ENCODE data around the gene PXMP4.
"Not testable (repeated sequence)": the region's sequence is repeated elsewhere in the genome, so short reads cannot be mapped to it uniquely, and the experiment has no call there.

The PXMP4 gene

DNA sequence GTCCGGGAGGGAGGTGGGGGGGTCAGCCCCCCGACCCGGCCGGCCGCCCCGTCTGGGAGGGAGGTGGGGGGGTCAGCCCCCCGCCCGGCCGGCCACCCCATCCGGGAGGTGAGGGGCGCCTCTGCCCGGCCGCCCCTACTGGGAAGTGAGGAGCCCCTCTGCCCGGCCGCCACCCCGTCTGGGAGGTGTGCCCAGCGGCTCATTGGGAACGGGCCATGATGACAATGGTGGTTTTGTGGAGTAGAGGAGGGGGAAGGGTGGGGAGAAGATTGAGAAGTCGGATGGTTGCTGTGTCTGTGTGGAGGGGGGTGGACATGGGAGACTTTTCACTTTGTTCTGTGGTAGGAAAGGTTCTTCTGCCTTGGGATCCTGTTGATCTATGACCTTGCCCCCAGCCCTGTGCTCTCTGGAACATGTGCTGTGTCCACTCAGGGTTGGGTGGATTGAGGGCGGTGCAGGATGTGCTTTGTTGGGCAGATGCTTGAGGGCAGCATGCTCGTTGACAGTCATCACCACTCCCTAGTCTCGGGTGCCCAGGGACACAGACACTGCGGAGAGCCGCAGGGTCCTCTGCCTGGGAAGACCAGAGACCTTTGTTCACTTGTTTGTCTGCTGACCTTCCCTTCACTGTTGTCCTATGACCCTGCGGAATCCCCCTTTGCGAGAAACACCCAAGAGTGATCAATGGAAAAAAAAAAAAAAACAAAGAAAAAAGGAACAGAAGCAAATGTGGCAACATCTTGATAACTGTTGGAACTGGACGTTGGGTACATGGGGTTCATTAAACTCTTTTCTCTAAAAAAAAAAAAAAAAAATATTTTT, 18.3 kb downstream of the PXMP4 start:
- DNase-seq, result no peak

DNA sequence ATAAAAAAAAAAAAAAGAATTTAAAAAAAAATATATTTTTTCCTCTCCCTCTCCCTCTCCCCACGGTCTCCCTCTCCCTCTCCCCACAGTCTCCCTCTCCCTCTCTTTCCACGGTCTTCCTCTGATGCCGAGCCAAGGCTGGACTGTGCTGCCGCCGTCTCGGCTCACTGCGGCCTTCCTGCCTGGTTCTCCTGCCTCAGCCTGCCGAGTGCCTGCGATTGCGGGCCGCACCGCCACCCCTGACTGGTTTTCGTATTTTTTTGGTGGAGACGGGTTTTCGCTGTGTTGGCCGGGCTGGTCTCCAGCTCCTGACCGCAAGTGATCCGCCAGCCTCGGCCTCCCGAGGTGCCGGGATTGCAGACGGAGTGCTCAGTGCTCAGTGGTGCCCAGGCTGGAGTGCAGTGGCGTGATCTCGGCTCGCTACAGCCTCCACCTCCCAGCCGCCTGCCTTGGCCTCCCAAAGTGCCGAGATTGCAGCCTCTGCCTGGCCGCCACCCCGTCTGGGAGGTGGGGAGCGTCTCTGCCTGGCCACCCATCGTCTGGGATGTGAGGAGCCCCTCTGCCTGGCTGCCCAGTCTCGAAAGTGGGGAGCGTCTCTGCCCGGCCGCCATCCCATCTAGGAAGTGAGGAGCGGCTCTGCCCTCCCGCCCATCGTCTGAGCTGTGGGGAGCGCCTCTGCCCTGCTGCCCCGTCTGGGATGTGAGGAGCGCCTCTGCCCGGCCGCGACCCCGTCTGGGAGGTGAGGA, 19.2 kb downstream of the PXMP4 start:
- DNase-seq, result not testable (repeated sequence)

DNA sequence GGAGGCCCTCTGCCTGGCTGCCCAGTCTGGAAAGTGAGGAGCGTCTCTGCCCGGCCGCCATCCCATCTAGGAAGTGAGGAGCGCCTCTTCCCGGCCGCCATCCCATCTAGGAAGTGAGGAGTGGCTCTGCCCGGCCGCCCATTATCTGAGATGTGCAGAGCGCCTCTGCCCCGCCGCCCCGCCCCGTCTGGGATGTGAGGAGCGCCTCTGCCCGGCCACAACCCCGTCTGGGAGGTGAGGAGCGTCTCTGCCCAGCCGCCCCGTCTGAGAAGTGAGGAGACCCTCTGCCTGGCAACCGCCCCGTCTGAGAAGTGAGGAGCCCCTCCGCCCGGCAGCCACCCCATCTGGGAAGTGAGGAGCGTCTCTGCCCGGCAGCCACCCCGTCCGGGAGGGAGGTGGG, 21.1 kb downstream of the PXMP4 start:
- not testable (repeated sequence) for DNase-seq

DNA sequence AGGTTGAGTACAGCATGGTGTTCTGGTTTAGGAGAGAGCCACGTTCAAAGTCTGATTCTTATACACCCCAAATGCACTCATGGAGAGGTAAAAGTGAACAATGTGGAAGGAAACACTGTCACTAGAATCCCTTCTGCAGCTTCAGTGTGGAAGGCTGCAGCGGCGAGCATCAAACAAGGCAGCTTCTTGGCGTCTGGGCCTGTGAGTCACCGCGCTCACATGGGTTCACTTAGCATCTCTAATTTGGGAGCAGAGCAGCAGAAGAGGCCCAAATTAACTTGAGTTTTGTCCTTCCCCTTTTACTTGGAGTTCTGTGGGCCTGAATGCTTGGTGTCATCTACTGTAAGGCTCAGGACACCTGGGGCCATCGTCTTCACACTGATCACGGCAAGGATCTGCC, 23.0 kb downstream of the PXMP4 start:
- no peak for DNase-seq

DNA sequence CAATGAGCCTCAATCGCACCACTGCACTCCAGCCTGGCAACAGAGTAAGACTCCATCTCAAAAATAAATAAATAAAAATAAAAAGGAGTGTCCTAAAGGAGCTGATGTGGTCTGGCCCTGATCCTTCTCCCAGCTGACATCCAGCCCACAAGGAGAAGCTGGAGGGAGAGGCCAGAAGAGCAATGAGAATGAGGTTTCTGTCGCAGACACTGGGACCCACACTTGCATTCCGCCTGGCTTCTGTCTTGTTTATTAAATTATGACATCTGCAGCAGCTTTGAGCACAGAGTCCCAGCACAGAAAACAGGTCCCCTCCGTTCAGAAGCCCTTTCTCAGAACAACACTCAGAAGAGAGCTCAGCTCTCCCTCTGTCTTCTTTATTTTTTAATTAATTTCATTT, 23.7 kb downstream of the PXMP4 start:
- no peak for DNase-seq

DNA sequence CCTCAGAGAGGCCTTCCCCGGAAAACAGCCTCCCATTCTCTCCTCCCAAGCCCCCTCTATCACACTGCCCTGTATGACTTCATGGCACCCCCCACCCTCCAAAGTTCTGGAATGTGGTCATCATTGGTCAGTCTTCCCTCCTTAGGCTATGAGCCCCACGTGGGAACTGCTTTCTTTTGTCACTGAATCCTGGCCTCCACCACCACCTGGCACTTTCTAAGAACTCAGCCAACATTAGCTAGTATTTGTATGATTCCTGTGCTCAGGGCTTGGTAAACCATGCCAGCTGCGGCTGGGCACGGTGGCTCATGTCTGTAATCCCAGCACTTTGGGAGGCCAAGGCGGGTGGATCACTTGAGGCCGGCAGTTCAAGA, 25.5 kb downstream of the PXMP4 start:
- DNase-seq, result no peak

DNA sequence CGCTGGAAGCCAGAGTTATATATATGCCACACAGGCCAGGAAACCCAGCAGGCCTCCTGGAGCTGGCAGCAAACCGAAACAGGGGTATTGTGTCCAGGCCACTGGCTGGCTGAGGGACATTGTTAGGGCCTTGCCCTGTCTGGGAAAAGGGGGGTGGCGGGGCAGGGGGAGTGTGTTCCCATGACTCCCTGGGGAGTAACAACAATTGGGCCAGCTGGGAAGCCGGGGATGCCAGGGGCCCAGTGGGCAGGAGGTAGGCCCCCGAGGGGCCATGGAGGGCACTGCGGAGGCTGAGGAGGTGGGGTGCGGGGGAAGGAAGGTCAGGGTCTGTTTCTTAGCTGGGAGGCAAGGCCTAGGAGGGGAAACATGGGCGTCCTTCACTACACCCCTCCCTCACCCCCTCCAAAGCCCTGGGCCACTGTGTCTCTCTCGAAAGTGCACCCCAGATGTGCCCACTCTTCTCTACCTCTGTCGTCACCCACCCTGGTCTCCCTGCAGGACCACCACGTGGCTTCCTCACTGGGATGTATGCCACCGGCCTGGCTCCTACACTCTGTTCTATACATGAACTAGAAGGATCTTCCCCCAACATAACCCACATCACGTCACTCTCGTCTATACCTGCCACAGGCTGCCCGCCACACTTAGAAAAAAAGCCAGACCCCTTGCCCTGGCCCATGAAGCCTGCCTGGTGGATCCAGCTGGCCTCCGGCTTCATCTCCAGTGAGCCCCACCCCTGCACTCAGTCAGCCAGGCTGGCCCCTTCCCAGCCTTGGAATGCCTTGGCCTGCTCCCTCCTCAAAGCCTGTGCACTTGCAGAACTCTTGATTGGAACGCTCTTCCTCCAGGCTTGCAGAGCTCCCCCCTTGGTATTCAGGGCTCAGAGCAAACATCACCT, 26.1 kb downstream of the PXMP4 start:
- no peak for DNase-seq

DNA sequence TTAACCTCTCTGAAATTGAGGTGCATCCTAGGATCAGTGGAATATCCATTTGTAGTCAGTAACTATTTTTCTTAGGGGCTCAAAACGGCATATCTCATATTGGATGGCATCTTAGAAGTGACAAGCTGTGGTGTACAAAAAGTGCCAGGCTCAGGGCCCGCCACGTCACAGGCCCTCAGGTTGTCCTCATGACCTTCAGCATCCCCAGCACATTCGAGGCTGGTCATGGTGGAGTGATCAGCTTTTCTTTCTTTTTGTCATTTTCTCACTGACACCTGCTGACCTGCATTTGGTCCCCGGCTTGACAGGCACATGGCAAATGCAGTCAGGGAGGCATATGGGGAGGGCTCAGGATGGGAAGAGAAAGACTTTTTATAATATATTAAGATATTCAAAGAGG, 26.8 kb downstream of the PXMP4 start:
- no peak for DNase-seq

DNA sequence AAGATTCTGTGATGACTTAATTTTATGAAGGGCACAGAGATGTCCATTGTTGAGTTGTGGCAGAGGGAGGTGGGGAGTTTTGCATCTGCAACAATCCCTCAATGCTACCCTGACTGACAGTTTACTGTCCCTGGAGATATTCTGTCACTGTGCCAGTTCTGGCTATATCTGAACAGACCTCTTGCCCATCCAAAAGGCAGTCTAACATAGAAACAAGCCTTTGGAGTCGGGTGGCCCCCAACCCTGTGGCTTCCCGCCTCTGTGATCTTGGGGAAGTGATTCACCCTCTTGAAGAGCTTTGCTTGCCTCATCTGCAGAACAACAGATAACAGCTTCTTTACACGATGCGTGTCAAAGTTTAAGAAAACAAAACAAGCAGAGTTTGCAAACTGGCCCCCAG, 30.1 kb downstream of the PXMP4 start:
- DNase-seq, result no peak

DNA sequence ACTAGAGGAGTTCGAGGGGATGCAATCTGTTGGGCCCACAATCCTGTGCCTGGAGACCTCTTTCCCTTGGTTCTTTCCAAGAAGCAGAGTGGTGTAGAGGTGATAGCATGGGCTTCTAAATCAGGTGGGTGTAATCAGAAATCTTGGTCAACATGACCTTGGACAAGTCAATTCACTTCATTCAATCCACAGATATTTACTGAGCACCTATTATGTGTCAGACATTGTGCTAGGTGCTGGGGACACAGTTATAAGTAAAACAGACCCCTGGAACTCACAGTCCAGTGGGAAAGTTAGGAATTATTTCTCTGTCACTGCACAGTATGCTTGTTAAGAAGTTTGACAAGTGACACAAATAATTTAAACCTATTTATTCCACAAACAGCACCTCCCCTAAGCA, 30.6 kb downstream of the PXMP4 start:
- no peak for DNase-seq

DNA sequence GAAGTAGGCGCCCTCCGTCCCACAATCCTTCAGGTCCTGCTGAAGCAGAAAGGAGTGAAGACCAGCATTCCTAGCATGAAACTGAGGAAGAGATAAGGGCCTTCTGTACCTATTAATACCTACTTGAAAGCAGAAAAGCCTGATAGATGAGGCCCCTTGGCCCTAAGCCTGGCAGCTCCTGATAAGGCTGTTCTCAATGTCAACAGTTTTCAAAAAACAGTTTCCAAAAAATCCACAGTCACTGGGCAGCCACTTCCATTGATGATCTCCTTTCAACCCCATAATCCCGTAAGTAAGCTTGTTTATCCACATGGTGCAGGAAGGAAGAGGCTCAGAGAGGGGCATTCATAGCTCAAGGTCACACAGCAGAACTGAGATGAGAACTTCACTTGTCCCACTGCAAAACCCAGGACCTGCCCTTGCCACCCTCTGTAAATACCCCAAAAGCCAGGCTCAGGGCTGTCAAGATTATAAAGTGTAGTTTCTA, 31.1 kb downstream of the PXMP4 start:
- no peak for DNase-seq

DNA sequence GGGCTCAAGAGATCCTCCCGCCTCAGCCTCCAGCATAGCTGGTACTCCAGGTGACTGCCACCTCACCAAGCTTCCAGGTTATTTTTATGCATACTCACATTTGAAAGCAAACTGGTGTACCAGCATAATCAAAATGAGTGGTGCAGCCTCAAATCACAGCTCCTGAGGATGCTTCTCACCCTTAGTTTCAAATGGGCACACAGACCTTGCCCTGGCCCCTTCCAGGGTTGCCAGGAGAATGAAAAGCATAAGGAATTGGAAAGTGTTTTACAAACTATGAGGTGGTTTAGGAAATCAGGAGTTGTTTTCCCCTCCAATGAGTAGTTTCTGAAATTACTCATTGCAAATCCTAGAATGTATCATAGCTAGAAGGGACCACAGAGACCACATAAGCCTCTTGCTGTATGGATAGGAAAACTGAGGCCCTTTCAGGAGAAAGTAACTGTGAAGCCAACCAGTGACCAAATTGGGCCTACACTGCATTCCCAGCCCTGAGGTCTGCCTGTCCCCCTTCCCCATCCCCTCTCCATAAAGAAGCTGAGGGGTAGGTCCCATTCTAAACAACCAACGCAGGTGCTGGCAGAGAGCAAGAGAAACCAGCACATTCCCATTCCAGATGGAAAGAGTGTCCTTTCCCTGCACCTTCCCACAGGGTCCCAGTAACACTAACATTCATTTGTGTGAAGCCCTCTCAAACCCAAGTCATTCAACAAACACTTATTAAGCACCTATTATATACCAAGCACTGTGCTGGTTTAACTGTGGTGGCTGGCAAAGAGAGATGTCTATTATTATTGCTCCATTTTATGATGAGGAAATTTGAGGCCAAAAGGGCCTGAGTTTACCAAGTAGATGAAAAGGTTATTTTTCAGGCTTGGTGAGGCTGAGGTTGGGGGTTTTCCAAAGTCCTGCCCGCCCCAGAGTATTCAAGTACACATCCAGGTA, 31.8 kb downstream of the PXMP4 start:
- no peak for DNase-seq

DNA sequence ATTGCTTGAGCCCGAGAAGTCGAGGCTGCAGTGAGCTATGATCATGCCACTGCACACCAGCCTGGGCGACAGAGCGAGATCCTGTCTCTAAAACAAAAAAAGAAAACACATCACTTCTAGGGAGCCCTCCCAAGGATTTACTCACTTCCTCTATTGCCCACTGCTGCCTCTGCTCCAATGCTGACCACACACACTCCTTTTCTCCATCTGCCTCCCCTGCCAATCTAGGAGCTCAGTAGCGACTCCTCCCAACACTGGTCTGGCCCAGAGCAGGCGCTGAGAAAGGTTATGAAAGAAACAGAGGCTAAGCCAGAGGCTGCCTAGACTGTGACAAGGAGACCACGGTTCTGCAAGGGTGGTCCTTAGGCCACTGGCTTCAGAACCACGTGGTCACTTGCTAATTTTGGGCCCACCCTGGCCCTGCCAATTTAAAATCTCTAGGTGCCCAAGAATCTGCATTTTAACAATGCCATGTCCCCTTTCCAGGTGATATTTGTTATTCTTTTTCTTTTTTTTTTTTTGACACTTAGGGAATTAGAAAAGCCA, 32.7 kb downstream of the PXMP4 start:
- DNase-seq, result no peak

DNA sequence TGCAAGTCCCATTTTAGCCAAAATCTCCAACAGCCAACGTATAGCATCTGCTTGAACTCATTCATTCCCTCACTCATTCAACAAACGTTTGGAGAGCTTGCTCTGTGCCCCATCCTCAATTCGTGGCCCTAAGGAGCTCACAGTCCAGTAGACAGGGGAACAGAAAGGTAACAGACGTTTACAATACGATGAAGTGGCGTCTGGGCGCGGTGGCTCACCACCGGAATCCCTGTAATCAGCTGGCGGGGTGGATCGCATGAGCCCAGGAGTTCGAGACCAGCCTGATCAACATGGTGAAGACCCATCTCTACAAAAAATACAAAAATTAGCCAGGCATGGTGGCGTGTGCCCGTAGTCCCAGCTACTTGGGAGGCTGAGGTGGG, 33.1 kb downstream of the PXMP4 start:
- no peak for DNase-seq

DNA sequence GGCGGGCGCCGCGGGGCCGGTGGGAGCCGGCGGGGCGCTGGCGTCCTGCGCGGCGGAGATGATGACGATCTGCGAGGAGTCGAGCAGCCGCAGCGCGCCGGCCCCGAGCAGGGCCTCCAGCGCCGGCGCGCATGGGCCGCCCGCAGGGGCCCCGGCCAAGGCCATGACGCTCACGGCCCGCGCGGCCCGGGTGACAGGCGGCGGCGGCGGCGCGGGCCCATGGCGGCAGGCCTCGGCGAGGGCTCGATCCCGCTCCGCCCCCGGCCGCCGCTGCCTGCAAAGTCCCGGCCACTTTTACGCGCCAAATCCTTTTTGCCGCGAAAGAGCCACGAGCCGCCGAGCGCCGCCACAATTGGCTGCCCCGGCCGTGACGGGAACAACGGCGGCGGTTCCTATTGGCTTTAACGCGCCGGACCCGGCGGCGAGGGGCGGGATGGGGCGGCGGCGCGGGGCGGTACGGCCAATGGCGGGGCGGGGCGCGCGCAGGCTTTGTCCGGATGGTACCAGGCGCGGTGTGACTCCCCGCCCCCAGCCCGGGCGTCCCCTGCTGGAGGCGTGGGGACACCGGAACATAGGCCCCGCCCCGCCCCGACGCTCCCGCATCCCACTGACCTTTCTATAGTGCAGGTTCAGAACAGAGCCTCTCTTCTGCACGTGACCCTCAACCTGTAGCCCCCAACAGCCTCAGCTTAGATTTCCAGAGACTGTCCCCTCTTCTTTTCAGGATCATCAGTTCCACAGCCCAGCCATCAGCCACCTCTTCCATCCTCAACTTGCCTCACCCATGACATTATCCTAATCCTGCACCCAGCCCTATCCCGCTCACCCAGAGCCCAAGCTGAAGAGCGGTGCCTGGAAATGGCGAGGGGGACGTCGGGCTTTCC, 33.8 kb downstream of the PXMP4 start, which contains the start of gene E2F1:
TSS of gene E2F1 (minus strand) at position 286 of the 884 bp plus-strand sequence. CDS start at position 165, 121 bp downstream.
- peak; percentile 85 for DNase-seq

DNA sequence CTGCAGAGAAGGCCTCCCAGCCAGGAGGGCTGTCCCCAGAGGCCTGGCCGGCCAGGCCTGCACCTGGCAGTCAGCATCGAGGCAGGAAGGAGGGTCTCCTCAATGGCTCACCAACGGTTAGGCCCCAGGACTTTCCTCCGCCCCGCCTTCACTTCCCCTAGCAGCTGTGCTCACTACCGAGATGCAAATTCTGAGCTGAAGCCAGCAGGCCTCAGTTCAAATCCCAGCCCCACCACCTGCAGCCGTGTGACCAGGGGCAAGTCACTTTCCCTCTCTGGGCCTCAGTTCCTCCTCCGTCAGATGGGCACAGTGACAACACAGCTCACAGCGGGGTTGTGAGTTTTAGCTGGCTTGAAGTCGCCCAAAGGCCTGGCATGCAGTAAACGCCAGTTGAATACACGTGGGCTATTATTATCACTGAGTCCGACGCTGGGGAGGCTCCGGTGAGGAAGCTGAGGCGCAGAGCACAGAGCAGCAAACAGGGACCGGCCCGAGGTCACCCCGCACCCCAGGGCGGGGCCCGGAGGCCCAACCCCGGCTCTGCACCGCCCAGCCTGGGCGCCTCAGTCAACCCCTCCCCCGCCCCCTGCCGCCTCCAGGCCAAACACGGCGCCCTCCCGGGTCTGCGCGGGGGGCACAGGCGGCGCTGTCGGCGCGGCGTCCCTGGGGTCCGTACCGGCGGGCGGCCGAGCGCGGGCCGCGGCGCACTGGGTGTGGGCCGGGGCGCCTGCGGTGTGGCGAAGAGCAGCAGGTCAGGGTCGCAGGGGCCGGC, 34.6 kb downstream of the PXMP4 start:
- no peak for DNase-seq

DNA sequence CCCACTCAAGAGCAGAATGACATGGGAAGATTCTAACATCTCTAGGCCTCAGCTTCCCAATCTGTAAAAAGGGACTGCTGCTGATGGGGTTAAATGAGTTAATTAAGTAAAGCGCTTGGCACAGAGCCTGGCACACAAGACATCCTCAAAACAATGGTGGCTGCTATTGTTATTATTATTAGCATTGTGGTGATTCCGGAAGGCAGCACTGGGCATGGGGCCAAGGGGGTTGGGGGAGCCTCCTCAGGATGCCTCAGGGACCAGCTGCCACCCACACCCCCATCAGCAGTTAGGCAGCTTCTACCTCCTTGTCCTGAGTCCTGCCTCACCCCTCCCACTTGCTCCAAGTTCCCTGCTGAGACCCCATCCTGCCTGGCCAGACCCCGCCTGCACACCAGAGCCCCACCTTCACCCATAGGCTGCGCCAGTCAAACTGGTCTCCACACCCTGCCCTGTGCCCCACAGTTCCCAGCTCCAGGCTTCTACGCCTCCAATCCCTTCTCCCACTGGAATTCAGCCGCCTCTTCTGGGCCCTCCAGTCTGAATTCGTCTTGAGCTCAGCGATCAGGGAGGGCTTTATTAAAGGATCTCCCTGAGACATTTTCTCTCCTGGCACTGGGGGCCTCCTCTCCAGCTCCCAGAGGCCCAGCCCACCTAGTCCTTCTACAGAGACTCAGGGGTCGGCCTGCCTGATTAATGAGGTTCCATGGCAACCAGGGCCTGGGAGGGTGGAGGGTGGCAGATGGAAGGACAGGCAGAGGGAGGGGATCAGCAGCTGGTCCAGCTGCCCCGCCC, 35.4 kb downstream of the PXMP4 start:
- DNase-seq, result no peak

DNA sequence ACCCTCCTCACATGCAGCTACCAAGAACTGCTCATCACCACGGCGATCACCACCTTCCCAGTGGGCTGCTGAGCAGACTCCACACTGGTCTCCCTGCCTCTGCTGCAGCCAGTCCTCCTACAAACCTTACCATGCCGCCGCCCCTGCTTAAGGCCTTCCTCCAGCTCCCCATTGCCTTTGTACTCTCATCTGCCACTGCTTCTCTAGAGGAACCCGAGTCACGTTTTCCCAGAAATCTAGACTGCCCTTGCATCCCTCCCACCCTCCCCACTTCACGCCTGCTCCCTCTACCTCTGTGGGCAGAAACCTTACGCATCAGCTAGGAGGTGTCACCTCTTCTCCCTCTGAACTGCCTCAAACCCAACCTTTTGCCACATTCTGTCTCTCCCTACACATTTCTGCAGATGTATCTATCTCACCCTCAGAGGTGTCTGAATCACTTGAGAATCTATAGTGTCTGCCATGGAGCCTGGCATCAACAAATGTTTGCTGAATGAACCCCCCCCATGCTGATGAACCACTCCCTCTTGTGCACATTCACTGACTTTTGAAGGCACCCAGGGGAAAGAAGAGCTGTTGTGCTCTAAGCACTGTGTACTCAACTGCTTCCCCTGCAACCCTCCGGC, 38.3 kb downstream of the PXMP4 start:
- DNase-seq, result no peak
